ENCODE data around the gene SULF2. TPM values are rescaled to one million over a fixed set of nuclear protein-coding genes. Genes with fewer than 3 reads are reported as not detected.

Gene SULF2
- total RNA-seq, 2 donors from 2014 or later, result 89.4 to 141 TPM

DNA sequence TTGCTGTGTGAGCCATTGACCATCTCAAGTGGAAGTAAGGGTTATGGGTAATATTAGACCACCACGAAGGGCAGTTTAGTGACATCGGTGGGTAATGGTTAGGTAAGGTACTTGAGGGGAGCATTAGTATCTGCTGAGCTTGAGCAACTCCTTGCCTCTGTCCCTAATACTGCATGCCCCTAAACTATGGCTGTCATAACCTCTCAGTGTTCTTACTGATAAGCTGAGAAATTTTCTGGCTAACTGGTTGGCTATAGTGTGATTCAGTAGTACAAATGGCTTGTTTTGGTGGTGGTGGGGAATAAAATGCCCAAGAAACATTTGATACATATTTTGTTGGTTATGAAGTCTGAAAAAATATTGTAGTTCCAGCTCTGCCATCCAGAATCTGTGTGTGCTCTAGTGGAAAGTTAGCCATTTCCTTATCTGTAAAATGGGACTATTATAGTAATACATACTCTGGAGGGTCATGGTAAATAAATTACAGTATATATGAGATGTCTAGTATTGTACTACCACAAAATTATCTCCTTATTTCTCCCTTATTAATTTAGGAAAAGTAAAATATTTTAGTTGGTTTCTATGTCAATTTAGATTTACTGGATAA, 170.5 kb downstream of the SULF2 start:
- intact Hi-C loops (cut with DNase I), result loop anchor here (5.0 to 10.0 kb wide), 3 partner anchors 110 to 220 kb away; partner anchors contain the start of gene NCOA3 (in 1 of the 2)
- no peak for DNase-seq (ENCODE audit: low spot score)

DNA sequence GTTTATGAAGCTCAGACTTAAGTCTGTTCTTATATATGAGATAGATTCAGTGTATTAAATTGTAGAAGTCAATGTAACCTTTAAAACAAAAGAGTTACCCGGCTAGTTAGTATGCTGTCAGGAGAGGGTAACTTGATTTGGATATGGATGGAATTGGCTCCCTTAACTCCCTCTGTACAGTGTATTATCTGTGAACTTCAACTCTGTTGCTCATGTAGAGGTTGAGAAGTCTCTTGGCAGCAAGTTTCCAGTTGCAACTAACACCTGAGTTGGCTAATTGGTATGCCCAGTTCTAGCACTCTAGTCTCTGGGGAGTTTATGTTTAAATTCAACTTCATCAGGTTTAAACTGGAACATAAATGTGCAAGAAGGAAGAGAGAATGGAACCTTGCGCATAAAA, 172.6 kb downstream of the SULF2 start:
- intact Hi-C loops (cut with DNase I), result loop anchor here in 1 of 2 donors (10.0 kb wide), 2 partner anchors 108 to 218 kb away; partner anchors contain the start of gene NCOA3
- no peak for DNase-seq (ENCODE audit: low spot score)

DNA sequence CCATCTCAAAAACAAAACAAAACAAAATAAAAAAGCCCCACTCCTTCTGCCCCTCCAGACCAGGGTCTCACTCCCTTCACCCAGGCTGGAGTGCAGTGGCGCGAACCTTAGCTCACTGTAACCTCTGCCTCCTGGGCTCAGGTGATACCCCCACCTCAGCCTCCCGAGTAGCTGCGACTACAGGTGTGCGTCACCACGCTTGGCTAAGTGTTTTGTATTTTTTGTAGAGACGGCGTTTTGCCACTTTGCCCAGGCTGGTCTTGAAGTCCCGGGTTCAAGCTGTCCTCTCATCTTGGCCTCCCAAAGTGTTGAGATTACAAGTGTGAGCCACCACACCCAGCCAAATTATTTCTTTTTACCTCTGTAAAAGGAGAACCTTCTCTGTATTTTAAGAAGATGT, 173.5 kb downstream of the SULF2 start:
- intact Hi-C loops (cut with DNase I), result loop anchor here in 1 of 2 donors (10.0 kb wide), 2 partner anchors 107 to 217 kb away; partner anchors contain the start of gene NCOA3
- DNase-seq (ENCODE audit: low spot score), result no peak

DNA sequence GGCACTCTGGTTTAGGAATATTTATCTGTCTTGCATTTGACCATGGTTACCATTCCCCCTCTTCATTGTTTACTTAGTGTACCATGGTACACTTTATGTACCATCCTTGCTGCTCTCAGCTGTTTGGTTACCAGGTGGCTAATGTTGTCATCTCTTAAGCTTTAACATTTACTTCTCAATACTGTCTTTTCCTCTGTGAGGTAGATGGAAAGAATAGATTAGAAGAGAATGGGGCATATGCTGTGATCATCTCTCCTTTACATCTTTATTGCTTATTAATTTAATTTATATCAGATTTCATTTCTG, 174.4 kb downstream of the SULF2 start:
- DNase-seq (ENCODE audit: low spot score), result no peak

DNA sequence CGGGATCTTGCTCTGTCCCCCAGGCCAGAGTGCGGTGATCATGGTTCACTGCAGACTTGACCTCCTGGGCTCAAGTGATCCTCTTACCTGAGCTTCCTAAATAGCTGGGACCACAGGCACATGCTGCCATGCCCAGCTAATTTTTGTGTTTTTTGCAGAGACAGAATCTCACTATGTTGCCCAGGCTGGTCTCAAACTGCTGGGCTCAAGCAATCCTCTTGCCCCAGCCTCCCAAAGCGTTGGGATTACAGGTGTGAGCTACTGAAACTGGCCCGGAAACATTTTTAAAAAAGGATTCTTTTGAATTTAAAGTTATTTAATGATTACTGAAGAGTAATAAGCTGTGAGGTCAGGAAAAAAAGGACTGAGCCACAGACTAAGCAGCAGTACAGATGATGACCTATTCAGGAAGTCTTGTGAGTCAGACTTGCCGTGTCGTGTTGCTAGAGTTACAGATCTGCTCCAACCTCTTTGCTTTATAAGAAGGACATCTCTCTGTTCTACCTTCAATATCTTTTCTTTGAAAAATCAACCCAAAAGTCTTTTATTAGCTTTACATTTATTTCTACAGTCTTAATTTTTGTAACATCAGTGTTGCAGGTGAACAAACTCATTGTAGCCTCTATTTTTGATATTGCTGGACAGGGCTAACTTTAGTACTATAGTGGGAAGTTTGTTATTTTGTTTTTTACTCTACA, 174.9 kb downstream of the SULF2 start:
- intact Hi-C loops (cut with DNase I), result loop anchor here in 1 of 2 donors (10.0 kb wide), 2 partner anchors 106 to 216 kb away; partner anchors contain the start of gene NCOA3
- DNase-seq (ENCODE audit: low spot score), result peak; percentile 86

More for the DNA sequence above, 174.4 kb downstream of the SULF2 start:
- intact Hi-C loops (cut with DNase I), result loop anchor here in 1 of 2 donors (10.0 kb wide), 2 partner anchors 106 to 216 kb away; partner anchors contain the start of gene NCOA3

DNA sequence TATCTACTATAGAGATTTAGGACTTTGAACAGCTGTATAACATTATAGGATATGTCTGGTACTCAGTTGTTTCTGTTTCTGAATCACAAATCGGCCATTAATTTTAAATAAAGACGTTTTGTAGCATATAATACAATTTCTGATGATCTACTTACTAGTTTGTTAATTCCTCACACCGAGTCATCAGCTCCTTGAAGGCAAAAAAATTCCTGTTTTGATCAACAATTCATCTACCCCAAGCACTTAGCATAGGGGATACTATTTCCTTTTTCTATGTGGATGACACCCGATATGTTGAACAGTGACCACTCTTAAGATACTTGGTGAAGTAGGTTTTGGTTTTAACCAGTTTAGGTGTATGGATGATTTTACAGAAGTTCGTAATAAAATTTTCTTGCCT, 176.3 kb downstream of the SULF2 start:
- intact Hi-C loops (cut with DNase I), result no loop called here

More for the DNA sequence above, 176.3 kb downstream of the SULF2 start:
- no peak for DNase-seq (ENCODE audit: low spot score)
